HCT116 (cell line): ENCODE results near the gene LMAN1L. TPM values are rescaled to one million over a fixed set of nuclear protein-coding genes. Genes with fewer than 3 reads are reported as not detected.

ENCODE experiments used
- ATAC-seq: fragments of 200-7000 bp; cut with Tn5 transposase; 2 replicates; pipeline ENCODE4 v1.9.1; 2020; ENCODE audit warnings: mild to moderate bottlenecking, moderate library complexity
- BruUV-seq: library from RNA; stranded (reverse); fragments of 400-500 nt; replicated peaks from 2 replicates; lab custom pipeline; 2021; lab: Mats Ljungman, UMichigan
- CTCF ChIA-PET: fragments of 300-600 bp; sonication (Branson Sonifier 250); formaldehyde crosslinking; loops from one replicate; lab custom pipeline; 2021; ENCODE audit warnings: antibody characterized with exemption; lab: Charles Lee
- POLR2A ChIA-PET: fragments of 300-600, 350-600 bp; sonication (Branson Sonifier 250); formaldehyde crosslinking; loops from one replicate; lab custom pipeline; 2021; ENCODE audit warnings: antibody characterized with exemption; lab: Charles Lee
- RAD21 ChIA-PET, 2 experiments: fragments of 300-600 bp; sonication (Branson Sonifier 250); formaldehyde crosslinking; loops; one replicate each; lab custom pipeline; 2023; ENCODE audit warnings: low total read pairs in 2 of 2; ENCODE audit not compliant: uncharacterized antibody in 2 of 2, unreplicated experiment in 2 of 2, low non-redundant PET in 1 of 2; lab: Charles Lee
- DNase-seq: peaks from one replicate; pipeline ENCODE4 v3.0.0-alpha.2; 2010; ENCODE audit warnings: low read depth, low spot score
- H2AFZ ChIP-seq: fragments of 200-600 bp; shearing (Covaris generic), sonication (generic); 2 replicates; pipeline ENCODE4 v1.6.1; 2017; ENCODE audit warnings: low read depth, mixed run types, mixed read lengths, antibody characterized with exemption, low read length; ENCODE audit not compliant: poor library complexity, severe bottlenecking
- H3K27ac ChIP-seq: 2 replicates; pipeline ENCODE4 v1.5.1; 2012; ENCODE audit warnings: low read depth, low read length
- H3K27me3 ChIP-seq: fragments of 200-600 bp; sonication (generic); 2 replicates; pipeline ENCODE4 v1.6.1; 2016; ENCODE audit warnings: mixed run types, low read length, mixed read lengths; ENCODE audit not compliant: insufficient read depth
- H3K36me3 ChIP-seq, 2 experiments: fragments of 200-500 bp in 1 of 2; fragments of 200-600 bp in 1 of 2; sonication (Bioruptor generic) in 1 of 2; sonication (generic) in 1 of 2; 2 replicates each; pipeline versions ENCODE4 v1.5.1 to v1.6.1; 2014 to 2016; ENCODE audit warnings: low read length in 2 of 2, inconsistent platforms in 1 of 2, mixed read lengths in 1 of 2, mixed run types in 1 of 2; ENCODE audit not compliant: insufficient read depth in 2 of 2, control insufficient read depth in 1 of 2
- H3K4me1 ChIP-seq, 2 experiments: fragments of 200-600 bp in 1 of 2; sonication (generic) in 1 of 2; 2 replicates each; pipeline versions ENCODE4 v1.5.1 to v1.6.1; 2012 to 2017; ENCODE audit warnings: low read length in 2 of 2, inconsistent platforms in 1 of 2, mild to moderate bottlenecking in 1 of 2, mixed read lengths in 1 of 2, mixed run types in 1 of 2, moderate library complexity in 1 of 2; ENCODE audit not compliant: insufficient read depth in 2 of 2, control insufficient read depth in 1 of 2
- H3K4me2 ChIP-seq: fragments of 200-600 bp; sonication (generic); 2 replicates; pipeline ENCODE4 v1.6.1; 2017; ENCODE audit warnings: mixed run types, low read length, mixed read lengths
- H3K4me3 ChIP-seq, 2 experiments: fragments of 200-600 bp in 1 of 2; sonication (generic) in 1 of 2; replicated peaks in 1 of 2; 2 replicates each; pipeline ENCODE4 v1.5.1; 2011 to 2016; ENCODE audit warnings: low read length in 2 of 2, control low read depth in 1 of 2, low read depth in 1 of 2, mild to moderate bottlenecking in 1 of 2, mixed read lengths in 1 of 2, mixed run types in 1 of 2
- H3K79me2 ChIP-seq: fragments of 200-600 bp; sonication (generic); 2 replicates; pipeline ENCODE4 v1.6.1; 2017; ENCODE audit warnings: mild to moderate bottlenecking, mixed run types, low read length, moderate library complexity, mixed read lengths; ENCODE audit not compliant: insufficient read depth
- H3K9ac ChIP-seq: fragments of 200-600 bp; sonication (generic); 2 replicates; pipeline ENCODE4 v1.6.1; 2016; ENCODE audit warnings: low read length, mixed read lengths
- H3K9me2 ChIP-seq: fragments of 200-600 bp; sonication (generic), shearing (Covaris generic); 2 replicates; pipeline ENCODE4 v1.6.1; 2017; ENCODE audit warnings: mixed run types, mild to moderate bottlenecking, moderate library complexity; ENCODE audit not compliant: insufficient read depth
- H3K9me3 ChIP-seq, 2 experiments: fragments of 200-500 bp in 1 of 2; fragments of 200-600 bp in 1 of 2; sonication (Bioruptor generic) in 1 of 2; sonication (generic) in 1 of 2; 2 replicates each; pipeline ENCODE4 v1.6.1; 2014 to 2017; ENCODE audit warnings: low read length in 2 of 2, mixed read lengths in 2 of 2, inconsistent platforms in 1 of 2, low read depth in 1 of 2, mild to moderate bottlenecking in 1 of 2, mixed run types in 1 of 2, moderate library complexity in 1 of 2; ENCODE audit not compliant: control insufficient read depth in 1 of 2, insufficient read depth in 1 of 2
- H4K20me1 ChIP-seq: fragments of 200-600 bp; sonication (generic), shearing (Covaris generic); 2 replicates; pipeline ENCODE4 v1.6.1; 2017; ENCODE audit warnings: mixed run types, mild to moderate bottlenecking, moderate library complexity; ENCODE audit not compliant: insufficient read depth
- ATF3 ChIP-seq: IDR thresholded peaks from 2 replicates; pipeline ENCODE4 v1.6.1; 2012
- CBX3 ChIP-seq: IDR thresholded peaks from 2 replicates; pipeline ENCODE4 v1.6.1; 2012; ENCODE audit warnings: low read depth
- CTCF ChIP-seq, 3 experiments: fragments of 200-600 bp in 1 of 3; sonication (generic) in 1 of 3; IDR thresholded peaks in 2 of 3; conservative IDR thresholded peaks in 1 of 3; 2 replicates each; pipeline ENCODE4 v1.5.1; 2012 to 2017; ENCODE audit warnings: low read depth in 2 of 3, low read length in 2 of 3, antibody characterized with exemption in 1 of 3, borderline replicate concordance in 1 of 3, control low read depth in 1 of 3, mild to moderate bottlenecking in 1 of 3, mixed read lengths in 1 of 3, mixed run types in 1 of 3, moderate library complexity in 1 of 3; ENCODE audit not compliant: insufficient read depth in 1 of 3
- FOSL1 ChIP-seq: IDR thresholded peaks from 2 replicates; pipeline ENCODE4 v1.6.1; 2012; ENCODE audit warnings: low read depth
- JUND ChIP-seq: IDR thresholded peaks from 2 replicates; pipeline ENCODE4 v1.6.1; 2012
- MAX ChIP-seq: IDR thresholded peaks from 2 replicates; pipeline ENCODE4 v1.6.1; 2012
- RAD21 ChIP-seq: IDR thresholded peaks from 2 replicates; pipeline ENCODE4 v1.6.1; 2012; ENCODE audit warnings: low read depth, mild to moderate bottlenecking
- SRF ChIP-seq: IDR thresholded peaks from 2 replicates; pipeline ENCODE4 v1.6.1; 2012; ENCODE audit warnings: low read depth
- intact Hi-C: fragments of 100-400 bp; cut with micrococcal nuclease; formaldehyde crosslinking; loops from 2 replicates; pipeline ENCODE4 v1.10.0; 2022
- total RNA-seq: library from RNA; stranded (reverse); gene quantifications from one replicate; pipeline ENCODE4 v1.2.1, GENCODE V29; 2021; ENCODE audit not compliant: unreplicated experiment

LMAN1L gene
- total RNA-seq, 1 experiment from 2014 or later = 0.17 TPM

- ATAC-seq = no peak
Observed at GRCh38 chr15:74816624-74817369, 4.2 kb downstream of the LMAN1L start.

More at GRCh38 chr15:74816624-74817369, 4.2 kb downstream of the LMAN1L start:
- H3K9me3 ChIP-seq = no peaks in the 10 kb centered on the region
- H3K27me3 ChIP-seq = no peaks in the 10 kb centered on the region
- H3K4me1 ChIP-seq = peaks cover 20 to 43% of the 10 kb centered on the region in 2 experiments
- intact Hi-C loops = no loop called here
- ChIA-PET POLR2A (no interaction called here), CTCF (no interaction called here), RAD21 (interaction anchor here in 1 of 2 experiments (0.5 kb wide), 1 partner anchor 133 kb away, joined by 3 read pairs; no protein-coding TSS in a partner anchor)
- H4K20me1 ChIP-seq = no peaks in the 10 kb centered on the region
- H3K9me2 ChIP-seq = no peaks in the 10 kb centered on the region
- no peak overlapping the region for H3K4me3 ChIP-seq
- no peak overlapping the region for H2AFZ ChIP-seq
- H3K36me3 ChIP-seq = no peaks in the 10 kb centered on the region
- DNase-seq = no peak
- H3K4me2 ChIP-seq = no peak overlapping the region
- no peaks in the 10 kb centered on the region for H3K79me2 ChIP-seq
- BruUV-seq = no TSS peak
- H3K9ac ChIP-seq = no peak overlapping the region
- TF ChIP-seq MAX = no peak
- no peak for TF ChIP-seq SRF
- no peak for TF ChIP-seq FOSL1
- no peak for TF ChIP-seq RAD21
- no peak for TF ChIP-seq ATF3
- TF ChIP-seq JUND = no peak
- TF ChIP-seq CBX3 = no peak
- TF ChIP-seq CTCF (IDR thresholded peaks at IDR 0.05 in 2 of 3, conservative IDR thresholded peaks at IDR 0.05 in 1 of 3; ENCODE audit: borderline replicate concordance in 1 of 3, insufficient read depth in 1 of 3, low read depth in 2 of 3, low read length in 2 of 3) = no peak
- no peak overlapping the region for H3K27ac ChIP-seq
